Activated CD4-positive, alpha-beta T cell treated with anti-CD3 and anti-CD28 coated beads for 24 hours (primary cell): ENCODE data around the gene PBX4.

Source experiments
- DNase-seq, 2 donors: peaks; one replicate each; pipeline ENCODE4 v3.0.0-alpha.2; 2020; ENCODE audit warnings: low read depth in 2 of 2

PBX4 gene

DNA sequence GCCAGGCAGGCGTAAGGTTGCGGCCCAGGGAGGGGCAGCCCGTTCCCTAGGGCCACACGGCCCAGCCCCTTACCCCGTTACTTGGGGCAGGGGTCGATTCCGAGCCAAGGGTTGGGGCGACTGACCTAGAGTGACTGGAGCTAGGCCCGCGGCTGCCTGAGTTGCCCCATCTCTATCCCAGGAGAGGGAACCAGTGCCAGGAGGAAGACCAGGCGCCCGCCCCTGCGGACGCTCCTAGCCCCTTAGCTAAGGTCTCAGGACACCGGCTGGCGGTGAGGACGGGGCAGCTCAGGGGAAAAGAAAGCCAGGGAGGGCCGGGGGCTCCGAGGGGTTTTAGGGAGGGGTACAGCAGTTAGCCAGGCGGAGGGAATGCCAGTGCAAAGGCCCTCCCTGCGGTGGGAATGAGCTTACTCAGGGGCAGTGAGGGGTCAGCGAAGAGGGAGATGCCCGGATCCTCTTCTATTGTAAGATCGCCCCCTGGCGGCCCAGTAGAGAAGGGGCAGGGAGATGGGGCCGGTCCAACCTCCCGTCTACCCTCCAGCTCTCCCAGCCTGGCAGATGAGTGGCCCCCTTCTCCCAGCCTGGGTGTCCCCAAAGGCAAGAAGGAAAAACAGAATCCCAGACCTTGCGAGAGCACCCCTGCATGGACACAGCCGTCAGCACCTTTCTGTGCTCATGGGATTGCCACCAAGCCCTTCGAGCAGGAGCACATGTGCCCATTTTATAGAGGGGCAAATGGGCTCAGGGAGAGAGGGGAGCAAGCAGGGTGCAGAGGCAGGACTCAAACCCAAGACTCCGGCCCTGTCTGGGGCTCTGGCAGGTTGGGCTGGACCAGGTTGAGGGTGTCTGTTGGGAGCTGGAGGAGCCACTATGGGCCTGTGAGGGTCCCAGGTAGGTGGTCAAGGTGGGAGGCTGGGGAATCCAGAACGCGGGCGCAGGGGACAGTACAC is 64.1 kb downstream of the PBX4 start:
- peak; percentile 54 to 63 for DNase-seq

DNA sequence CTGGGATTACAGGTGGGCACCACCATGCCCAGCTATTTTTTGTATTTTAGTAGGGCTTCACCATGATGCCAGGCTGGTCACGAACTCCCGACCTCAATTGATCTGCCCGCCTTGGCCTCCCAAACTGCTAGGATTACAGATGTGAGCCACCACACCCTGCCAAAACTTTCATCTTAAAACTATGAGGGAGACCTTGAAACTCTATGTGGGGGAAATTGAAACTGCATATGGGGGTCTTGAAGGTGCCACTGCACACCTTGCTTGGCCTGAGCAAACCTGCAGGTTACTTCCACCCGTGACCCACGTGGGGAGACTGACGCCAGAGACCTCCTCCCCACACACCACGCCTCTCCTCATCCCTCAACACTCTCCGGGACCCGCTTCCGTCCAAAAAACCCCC is 64.8 kb downstream of the PBX4 start:
- DNase-seq, result no peak

DNA sequence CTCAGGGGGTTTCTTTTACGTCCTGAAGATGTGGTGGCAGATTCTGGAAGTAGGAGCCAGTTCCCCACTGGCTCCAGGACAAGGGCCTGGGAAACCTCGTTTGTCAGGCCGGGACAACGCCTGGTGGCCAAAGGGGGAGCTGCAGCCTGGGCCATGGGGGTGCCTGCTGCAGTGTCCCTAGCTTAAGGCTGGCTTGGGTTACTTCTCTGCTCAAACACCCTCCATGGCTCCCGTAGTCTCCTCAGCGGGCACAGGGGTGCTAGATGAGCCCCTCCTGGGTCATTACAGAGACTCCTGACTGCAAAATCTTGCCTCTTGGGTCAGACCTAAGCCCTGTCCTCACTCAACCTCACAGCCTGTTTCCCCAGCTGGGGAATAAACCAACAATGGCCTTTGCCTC is 65.7 kb downstream of the PBX4 start:
- no peak for DNase-seq

DNA sequence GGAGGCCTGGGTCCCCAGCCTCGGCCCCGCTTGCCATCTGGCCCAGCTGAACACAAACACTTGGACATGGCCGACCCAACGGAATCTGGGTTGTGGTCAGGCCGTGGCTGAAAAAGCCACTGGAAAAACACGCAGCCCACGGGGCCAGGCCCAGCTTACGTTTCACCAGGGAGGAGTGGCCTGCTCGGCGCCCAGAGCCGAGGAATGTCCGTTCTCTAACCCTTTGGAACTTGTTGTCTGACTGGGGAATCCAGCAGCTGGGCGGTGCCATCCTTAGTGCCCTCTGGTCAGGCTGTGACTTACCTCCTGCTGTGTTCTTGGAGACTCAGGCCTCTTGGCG is 66.7 kb downstream of the PBX4 start:
- DNase-seq, result no peak

DNA sequence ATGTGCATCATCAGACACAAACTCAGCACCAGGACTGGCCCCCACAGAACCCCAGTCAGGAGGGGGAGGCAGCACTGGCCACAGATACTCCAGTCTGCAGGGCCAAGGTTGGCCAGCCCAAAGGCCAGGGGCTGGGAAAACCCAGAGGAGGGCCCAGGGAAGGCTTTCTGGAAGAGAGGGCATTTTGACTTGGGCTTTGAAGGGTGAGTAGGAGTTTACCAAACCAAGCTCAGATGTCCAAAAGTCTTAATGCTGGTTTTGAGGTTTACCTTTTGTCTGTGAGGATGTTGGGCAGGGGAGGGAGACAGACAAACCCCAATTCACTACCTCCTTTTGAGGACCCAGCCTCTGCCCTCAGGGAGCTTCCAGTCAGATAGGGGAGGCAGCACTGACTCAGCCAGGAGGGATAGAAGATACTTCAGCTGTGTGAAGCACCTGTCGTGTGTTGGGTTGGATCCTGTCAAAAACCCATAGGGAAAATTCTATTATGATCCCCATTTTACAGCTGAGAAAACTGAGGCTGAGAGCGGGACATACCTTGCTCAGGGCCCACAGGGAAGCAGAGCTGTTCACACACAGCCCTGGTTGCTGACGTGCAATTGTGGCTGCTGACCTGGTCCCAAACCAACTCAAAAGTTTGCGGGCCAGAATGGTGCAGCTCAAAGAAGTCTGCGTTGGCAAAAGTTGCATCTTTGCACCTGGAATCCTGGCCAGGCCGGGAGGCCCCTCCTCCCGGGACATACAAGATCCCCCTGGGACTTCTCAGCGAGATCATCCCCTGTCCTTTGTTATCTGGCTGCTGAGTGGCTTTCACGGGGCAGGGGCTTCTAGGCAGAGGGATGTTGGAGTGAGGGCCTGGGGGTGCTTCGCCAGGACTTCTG is 67.3 kb downstream of the PBX4 start:
- DNase-seq, result no peak

DNA sequence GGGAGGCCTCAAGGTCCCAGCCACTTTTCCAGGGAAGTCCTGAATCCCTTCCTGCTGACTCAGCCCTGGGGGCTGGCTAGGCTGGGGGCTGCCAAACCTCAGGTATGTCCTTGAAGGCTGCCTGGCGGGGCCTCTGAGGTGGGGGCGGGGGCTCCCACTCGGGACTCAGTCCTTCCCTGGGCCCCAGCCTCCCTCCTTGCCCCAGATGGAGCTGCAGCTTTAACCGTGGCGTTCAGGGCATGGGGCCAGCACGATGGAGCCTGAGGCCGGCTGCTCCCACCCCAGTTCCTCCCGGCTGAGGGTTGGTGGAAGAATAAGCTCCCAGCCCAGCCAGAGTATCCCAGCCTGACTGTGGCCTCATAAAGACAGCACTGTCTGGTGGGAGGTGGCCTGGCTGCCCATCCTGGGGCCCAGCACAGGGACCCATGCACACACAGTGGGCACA is 68.0 kb downstream of the PBX4 start:
- DNase-seq, result no peak

DNA sequence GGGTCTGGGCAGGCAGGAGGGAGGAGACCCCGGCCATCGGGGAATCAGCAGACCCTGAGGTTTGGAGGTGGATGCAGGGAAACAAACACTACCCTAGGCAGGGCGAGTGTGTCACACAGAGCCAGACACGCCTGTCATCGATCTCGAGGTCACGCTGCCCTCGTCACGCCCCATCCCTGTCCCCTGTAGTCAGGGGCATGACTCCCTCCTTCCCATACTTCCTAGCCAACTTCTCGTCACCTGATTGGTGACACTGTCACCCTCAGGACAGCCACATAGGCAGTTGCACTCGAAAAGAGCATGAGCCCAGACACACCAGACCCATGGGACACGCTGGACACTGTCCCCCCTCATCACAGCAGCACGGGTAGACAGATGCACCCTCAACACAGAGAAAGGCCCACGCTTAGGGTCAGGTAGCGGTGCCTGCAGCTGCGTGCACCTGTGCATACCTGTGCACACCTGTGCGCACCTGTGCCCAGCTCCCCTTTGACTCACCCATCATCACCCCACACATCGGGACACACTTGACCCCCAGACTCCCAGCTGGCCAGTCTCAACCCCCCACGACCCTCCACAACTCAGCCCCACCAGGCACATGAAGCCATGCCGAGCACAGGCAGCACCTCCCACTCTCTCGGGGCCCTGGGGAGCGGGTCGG is 68.6 kb downstream of the PBX4 start:
- DNase-seq, result no peak

DNA sequence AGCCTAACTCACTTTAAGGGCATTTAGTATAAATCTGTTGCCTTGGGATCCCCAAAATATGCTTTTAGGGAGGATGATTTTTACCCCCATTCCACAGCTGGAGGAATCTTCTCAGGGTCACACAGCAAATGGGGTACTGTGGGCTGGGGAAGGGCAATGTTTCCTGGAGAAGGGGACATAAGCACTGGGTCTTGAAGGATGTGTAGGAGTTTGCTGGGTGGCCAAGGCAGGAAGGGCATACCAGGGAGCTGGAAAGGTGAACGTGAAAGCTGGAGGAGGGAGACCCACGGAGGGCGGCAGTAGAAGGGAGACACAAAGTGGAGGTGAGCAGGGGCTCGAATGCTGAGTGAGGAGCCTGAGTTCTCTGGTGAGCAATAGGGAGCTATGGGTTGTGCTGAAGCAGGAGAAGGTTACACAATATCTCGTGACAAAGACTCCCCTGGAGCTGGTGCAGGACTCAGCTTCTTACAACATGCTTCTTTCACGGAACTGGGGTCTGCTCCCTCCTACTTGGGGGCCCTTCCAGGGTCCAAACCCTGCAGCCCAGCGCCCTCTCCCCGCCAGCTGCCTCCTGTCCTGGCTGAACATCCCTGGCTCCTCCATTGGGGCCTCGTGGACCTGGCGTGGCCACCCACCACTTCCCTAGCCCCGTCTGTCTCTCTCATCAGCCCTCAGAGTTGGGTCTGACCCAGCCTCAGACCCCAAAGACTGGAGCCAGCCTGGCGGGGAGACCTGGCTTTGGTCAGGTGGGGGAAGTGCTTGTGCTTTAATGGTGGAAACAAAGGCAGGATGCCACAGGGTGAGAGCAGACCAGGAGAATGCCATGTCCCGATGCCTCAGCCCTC is 69.3 kb downstream of the PBX4 start:
- DNase-seq, result no peak

DNA sequence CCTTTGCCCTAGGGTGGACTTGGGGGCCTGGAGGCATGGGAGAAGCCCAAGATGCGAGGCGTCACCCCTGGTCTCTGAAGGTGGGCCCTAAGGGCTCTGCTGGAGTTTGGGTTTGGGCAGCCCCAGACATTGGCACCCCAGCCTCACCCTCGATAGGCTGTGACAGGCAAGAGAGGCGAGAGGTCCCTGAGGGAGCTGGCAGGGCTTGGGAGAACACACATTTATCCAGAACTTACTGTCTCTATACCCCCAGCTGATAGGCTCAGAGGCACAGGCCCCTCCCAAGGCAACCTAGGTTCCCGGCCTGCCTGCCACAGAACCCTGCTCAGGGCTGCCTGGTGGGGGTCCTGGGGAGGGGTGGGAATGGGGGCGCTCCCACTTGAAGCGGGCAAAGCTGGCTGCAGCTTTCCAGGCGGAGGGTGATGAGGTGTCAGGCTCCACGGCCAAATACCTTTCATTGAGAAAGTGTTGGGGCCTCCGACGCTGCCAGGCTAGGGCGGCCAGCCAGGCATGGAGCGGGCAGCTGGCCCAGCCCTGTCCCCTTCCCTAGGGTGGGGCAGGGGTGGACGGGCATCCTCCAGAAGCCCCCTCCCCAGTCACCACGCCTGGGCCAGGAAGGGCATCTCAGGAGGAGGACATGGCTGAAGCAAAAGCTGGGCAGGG is 70.7 kb downstream of the PBX4 start:
- DNase-seq, result no peak

DNA sequence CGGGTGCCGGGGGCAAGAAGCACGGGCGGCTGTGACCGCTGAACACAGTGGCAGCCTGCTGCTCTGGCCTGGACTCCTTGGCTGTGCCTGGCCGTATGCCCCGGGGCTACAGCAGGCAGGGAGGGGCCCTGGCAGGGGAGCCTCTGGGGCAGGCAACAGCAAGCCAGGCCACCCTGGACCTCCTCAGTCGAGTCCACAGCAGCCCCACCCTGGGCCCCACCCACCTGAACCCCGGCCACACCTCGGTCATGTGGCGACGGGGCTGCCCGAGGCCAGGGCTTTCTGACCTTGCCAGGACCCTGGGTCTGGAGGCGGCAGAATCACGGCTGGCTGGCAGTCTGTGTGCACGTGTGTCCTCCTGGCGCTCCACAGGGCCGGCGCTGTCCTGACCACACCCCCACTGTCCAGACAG is 71.7 kb downstream of the PBX4 start:
- no peak for DNase-seq

DNA sequence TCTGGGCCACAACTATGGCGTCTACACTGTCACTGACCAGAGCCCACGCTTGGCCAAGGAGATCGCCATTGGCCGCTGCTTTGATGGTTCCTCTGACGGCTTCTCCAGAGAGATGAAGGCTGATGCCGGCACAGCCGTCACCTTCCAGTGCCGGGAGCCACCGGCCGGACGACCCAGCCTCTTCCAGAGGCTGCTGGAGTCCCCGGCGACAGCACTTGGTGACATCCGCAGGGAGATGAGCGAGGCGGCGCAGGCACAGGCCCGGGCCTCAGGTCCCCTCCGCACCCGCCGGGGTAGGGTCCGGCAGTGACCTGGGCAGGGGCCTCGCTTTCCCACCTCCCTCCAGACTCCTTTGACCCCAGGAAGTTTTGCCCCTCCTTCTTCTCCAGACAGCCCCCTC is 72.8 kb downstream of the PBX4 start:
- no peak for DNase-seq

DNA sequence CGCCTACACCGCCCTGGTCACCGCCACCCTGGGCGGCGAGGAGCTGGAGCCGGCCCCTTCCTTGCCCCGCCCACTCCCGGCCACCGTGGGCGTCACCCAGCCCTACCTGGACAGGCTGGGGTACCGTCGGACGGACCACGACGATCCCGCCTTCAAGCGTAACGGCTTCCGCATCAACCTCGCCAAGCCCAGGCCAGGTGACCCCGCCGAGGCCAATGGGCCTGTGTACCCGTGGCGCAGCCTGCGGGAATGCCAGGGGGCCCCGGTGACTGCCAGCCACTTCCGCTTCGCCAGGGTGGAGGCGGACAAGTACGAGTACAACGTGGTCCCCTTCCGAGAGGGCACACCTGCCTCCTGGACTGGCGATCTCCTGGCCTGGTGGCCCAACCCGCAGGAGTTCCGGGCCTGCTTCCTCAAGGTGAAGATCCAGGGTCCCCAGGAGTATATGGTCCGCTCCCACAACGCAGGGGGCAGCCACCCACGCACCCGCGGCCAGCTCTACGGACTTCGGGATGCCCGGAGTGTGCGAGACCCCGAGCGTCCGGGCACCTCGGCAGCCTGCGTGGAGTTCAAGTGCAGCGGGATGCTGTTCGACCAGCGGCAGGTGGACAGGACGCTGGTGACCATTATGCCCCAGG is 73.4 kb downstream of the PBX4 start:
- no peak for DNase-seq

DNA sequence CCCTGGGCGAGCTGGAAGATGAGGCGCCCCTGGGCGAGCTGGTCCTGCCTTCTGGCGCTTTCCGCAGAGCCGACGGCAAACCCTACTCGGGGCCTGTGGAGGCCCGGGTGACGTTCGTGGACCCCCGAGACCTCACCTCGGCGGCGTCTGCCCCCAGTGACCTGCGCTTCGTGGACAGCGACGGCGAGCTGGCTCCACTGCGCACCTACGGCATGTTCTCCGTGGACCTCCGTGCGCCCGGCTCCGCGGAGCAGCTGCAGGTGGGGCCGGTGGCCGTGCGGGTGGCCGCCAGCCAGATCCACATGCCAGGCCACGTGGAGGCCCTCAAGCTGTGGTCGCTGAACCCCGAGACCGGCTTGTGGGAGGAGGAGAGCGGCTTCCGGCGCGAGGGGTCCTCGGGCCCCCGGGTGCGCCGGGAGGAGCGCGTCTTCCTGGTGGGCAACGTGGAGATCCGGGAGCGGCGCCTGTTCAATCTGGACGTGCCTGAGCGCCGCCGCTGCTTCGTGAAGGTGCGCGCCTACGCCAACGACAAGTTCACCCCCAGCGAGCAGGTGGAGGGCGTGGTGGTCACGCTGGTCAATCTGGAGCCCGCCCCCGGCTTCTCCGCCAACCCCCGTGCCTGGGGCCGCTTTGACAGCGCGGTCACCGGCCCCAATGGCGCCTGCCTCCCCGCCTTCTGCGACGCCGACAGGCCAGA is 74.1 kb downstream of the PBX4 start:
- no peak for DNase-seq

DNA sequence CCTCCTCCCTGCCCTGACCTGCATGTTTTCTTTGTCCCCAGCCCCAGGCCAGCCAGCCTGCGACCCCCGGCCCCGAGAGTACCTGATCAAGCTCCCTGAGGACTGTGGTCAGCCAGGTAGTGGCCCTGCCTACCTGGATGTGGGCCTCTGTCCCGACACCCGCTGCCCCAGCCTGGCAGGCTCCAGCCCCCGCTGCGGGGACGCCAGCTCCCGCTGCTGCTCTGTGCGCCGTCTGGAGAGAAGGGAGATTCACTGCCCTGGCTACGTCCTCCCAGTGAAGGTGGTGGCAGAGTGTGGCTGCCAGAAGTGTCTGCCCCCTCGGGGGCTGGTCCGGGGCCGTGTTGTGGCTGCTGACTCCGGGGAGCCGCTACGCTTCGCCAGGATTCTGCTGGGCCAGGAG is 74.8 kb downstream of the PBX4 start:
- DNase-seq, result no peak

DNA sequence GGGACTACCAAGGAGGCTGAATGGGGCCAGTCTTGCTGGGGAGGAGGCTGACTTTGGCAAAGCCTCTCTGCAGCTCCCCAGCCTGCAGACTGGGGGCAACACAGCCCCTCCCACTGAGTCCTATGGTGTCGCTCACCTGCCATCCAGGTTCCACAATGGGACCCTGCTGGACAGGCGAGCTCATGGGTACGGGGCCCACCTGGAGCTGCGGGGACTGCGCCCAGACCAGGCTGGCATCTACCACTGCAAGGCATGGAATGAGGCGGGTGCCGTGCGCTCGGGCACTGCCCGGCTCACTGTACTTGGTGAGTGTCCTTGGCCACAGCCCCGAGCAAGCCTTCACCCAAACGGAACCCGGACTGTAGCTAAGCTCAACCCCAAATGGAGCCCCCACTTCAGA is 75.4 kb downstream of the PBX4 start:
- no peak for DNase-seq

DNA sequence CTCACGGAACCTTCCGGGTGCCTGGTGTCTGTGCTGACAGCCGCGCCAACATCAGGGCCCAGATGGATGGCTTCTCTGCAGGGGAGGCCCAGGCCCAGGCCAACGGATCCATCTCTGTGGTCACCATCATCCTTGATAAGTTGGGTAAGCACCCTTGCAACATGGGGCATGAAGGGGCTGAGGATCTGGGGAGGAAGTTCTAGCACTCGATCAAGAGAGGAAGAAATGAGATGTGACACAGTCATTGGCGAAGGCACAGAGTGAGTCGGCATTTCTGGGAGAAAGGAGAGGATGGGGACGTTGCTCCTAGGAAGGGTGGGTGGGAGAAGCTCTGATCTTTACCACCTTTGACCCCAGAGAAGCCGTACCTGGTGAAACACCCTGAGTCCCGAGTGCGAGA is 76.0 kb downstream of the PBX4 start:
- DNase-seq, result no peak

DNA sequence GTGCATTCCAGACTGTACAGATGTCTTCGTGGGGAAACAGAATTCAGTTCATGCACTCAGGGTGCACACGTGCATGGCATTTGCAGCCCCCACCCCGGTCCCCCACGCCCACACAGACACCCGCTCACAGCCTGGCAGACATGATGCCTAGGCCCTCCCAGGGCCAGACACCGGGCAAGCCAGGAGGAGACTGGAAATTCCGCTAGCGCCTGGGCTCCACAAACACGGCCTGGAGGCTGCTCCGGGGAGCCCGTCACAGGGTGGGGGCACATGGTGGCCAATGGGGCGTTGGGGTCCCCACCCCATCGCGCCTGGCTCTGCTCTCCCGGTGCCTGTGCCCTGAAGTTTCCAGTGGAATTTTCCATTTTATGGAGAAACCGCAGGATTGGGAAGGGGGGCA is 76.9 kb downstream of the PBX4 start:
- no peak for DNase-seq

DNA sequence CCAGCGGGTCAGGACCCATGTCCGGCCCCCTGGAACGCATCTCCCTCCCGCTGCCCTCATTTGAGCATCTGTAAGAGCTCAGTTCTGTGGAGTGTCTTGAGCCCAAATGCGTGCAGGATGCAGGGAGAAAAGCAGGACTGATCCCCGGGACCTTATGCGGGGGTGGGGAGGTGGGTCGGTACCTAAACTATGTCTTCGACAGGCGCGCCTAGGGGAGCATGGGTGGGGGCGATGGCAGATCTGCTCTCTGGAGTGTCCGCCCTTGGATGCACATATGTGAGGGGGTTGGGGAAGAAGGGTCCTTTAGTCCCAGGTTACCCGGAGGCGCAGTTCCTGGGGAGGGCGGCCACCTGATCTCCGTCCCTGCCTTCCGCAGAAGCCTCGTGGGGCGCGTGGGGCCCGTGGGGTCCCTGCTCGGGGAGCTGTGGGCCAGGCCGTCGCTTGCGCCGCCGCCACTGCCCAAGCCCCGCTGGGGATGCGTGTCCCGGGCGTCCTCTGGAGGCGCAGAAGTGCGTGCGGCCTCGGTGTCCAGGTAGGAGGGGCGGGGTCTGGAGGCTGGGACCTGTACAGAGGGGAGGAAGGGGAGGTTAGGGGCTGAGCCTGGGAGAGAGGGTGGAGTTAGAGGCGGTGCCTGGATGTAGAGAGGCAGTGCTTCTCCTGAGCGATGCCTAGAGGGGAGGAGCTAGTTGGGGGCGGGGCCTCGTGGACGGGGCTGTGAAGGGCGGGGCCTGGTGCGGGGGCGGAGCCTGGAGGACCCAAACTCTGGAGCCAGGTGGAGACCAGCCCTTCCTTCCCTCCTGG is 77.6 kb downstream of the PBX4 start:
- peak; percentile 70 to 76 for DNase-seq
